NCI-H1417 treated with DMSO at 0.1 percent for 48 hours (cell line): ENCODE measurements around the gene HYLS1.
"Not testable (repeated sequence)": the region's sequence is repeated elsewhere in the genome, so short reads cannot be mapped to it uniquely, and the experiment has no call there.

Source experiments
- DNase-seq: peaks from one replicate; lab custom pipeline; 2025; lab: John Stamatoyannopoulos, UW

HYLS1 gene

GRCh38 chr11:125887373-125888324 is at the start of gene HYLS1:
TSS of gene HYLS1 (plus strand) at chr11:125887668. CDS start at chr11:125899369, 11,701 bp downstream.
- peak; percentile 97 for DNase-seq

DNA sequence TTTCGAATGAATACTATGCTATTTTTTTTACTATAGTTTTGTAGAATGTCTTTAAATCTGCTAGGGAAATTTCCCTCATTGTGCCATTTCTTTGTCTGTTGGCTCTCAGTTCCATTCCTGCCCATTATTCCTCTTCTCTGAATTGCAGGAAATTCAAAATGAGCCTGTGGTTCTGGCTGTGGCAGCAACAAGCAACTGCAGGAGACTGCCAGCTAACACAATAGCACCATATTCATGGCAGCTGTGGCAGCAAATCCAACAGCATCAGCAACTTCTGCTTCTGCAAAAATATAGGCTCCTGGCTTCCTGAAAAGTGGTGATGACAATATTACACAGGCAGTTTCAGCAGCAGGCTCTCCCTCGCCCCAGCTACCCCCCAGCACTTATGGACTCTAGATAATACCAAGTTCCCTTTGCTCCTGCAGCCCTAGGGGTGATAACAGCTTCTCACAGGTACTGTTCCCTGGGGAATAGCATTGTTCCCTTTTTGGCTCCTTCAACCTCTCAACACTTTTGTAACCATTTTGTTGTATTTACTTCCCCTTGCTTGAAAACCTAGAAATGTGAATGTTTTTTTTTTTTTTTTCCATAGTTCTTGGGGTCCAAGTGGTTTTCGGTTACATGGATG is 45.0 kb upstream of the HYLS1 start:
- no peak for DNase-seq

- DNase-seq, result no peak
Observed at GRCh38 chr11:125846188-125846587, 41.3 kb upstream of the HYLS1 start.

DNA sequence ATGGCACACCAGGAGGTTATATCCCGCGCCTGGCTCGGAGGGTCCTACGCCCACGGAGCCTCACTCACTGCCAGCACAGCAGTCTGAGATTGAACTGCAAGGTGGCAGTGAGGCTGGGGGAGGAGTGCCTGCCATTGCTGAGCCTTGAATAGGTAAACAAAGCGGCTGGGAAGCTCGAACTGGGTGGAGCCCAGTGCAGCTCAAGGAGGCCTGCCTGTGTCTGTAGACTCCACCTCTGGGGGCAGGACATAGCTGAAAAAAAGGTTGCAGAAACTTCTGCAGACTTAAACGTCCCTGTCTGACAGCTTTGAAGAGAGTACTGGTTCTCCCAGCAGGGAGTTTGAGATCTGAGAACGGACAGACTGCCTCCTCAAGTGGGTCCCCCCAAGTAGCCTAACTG is 29.8 kb upstream of the HYLS1 start:
- not testable (repeated sequence) for DNase-seq

DNA sequence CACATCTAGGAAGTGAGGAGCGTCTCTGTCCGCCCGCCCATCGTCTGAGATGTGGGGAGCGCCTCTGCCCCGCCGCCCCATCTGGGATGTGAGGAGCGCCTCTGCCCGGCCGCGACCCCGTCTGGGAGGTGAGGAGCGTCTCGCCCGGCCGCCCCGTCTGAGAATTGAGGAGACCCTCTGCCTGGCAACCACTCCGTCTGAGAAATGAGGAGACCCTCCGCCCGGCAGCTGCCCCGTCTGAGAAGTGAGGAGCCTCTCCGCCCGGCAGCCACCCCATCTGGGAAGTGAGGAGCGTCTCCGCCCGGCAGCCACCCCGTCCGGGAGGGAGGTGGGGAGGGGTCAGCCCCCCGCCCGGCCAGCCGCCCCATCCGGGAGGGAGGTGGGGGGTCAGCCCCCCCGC is 24.7 kb upstream of the HYLS1 start:
- DNase-seq, result not testable (repeated sequence)

DNA sequence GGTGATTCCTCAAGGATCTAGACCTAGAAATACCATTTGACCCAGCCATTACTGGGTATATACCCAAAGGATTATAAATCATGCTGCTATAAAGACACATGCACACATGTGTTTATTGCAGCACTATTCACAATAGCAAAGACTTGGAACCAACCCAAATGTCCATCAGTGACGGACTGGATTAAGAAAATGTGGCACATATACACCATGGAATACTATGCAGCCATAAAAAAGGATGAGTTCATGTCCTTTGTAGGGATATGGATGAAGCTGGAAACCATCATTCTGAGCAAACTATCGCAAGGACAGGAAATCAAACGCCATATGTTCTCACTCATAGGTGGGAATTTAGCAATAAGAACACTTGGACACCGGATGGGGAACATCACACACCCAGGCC is 22.1 kb upstream of the HYLS1 start:
- not testable (repeated sequence) for DNase-seq

- no peak for DNase-seq
Observed at GRCh38 chr11:125869521-125869920, 17.9 kb upstream of the HYLS1 start.

DNA sequence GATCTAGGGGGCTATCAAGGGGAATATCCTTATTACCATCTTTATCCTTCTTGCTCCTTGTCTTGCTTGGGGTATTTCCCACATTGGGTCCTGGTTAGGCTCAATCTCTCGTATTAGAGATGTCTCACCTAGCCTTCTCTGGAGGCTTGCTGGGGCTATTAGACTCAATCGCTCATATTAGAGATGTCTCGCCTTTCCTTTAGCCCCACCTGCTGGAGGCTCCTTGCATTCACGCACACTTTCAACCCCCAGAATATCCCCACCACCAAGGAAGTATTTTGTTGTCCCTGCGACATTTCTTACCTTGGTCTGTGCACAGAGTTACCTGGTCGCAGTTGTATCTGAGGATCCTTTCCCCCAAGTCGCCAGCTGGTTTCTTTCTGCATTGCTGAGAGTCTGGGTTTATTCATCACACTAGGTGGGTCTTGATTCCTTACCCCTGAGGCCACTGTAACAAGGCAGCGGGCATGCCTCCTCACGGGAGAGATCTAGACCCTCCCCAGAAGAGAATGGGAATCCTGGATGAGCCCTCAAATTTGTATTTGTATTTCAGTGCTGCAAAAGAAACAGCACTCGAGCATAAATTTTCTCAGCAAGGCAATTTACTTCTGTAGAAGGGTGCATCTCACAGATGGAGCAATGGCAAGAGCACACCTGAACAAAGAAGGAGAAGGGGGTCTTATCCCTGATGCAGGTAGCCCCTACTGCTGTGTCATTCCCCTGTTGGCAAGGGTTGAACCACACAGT is 15.9 kb upstream of the HYLS1 start:
- no peak for DNase-seq

- no peak for DNase-seq
Observed at GRCh38 chr11:125872138-125872491, 15.4 kb upstream of the HYLS1 start.

- no peak for DNase-seq
Observed at GRCh38 chr11:125873881-125874555, 13.4 kb upstream of the HYLS1 start.

GRCh38 chr11:125874556-125875124 is 12.8 kb upstream of the HYLS1 start:
- DNase-seq, result peak; percentile 16

- no peak for DNase-seq
Observed at GRCh38 chr11:125881291-125881690, 6.2 kb upstream of the HYLS1 start.

DNA sequence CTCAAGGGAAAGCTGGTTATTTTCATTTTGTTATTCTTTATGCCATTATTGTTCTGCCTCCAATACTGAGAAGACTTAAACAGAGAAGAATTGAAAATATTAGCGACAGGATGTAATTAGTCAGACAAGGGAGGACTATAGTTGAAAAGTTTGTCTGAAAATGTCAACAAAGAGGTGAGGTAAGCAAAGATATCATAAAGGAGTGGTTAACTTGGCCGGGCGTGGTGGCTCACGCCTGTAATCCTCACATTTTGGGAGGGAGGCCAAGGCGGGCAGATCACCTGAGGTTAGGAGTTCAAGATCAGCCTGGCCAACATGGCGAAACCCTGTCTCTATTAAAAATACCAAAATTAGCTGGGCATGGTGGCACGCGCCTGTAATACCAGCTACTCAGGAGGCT is 4.1 kb upstream of the HYLS1 start:
- no peak for DNase-seq

- DNase-seq, result peak; percentile 62
Observed at GRCh38 chr11:125886997-125887372, 483 bp upstream of the HYLS1 start.

- no peak for DNase-seq
Observed at GRCh38 chr11:125890447-125891100, 3.1 kb downstream of the HYLS1 start.

DNA sequence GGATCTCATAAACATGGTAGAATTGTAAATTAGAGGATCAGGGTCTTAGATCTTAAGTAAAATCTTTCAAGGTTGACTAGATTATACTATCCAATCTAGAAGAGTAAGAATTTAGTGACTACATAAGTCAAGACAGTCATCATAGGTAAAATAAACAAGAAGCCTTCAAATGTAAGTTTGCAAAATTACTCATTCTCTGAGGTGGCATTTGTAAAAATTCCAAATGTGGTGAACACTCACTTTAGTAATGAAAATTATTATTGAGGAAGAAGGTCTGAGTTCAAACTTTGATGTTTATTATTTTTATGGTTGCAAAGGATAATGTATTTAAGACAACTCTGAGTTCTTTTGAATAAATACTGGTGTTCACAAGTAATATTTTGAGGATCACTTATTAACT is 4.6 kb downstream of the HYLS1 start:
- DNase-seq, result no peak

DNA sequence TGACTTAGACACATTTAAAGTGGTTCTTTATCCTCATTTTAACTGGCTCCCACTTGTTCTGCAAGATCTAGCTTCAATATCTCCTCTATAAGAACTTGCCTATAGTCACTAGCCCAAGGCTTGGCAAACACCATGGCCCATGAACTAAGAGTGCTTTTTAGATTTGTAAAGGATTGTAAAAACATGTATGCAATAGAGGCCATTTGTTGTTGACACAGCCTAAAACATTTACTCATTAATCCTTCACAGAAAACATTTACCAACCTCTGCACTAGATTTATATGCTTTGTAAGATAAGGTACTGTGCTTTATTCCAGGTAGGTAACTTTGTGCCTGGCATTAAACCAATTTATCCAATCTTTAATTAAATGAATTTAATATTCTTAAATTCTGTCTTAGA is 5.5 kb downstream of the HYLS1 start:
- DNase-seq, result no peak

DNA sequence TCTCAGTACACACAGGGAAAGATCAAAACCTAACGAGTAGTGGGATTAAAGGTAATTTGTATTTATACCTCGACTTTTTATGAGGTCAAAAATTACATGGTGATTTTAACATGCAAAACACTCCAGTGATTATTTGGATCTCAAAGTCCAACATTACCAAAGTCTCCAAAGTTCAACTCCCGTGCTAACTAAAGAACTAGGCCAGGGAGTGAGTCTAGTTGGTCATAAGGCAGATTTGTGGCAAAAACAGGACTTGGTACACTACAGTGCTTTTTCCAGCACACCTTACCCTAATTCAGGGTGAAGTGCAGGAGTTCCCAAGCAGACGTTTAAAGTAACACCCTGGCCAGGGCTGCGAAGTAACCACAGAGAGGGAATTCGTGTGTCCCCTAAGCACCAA is 14.4 kb downstream of the HYLS1 start:
- DNase-seq, result no peak

- DNase-seq, result no peak
Observed at GRCh38 chr11:125902277-125902926, 14.9 kb downstream of the HYLS1 start.

GRCh38 chr11:125902927-125903710 is 15.7 kb downstream of the HYLS1 start, which contains the start of gene PUS3:
TSS of gene PUS3 (minus strand) at chr11:125903206. CDS start at chr11:125896284, 6,922 bp downstream.
- peak; percentile 82 for DNase-seq
